HG03097 (cell line): ENCODE measurements around the gene DHX32.
"Not testable (repeated sequence)": the region's sequence is repeated elsewhere in the genome, so short reads cannot be mapped to it uniquely, and the experiment has no call there.

ENCODE experiments used
- ATAC-seq: cut with Tn5 transposase; IDR thresholded peaks from one replicate; pipeline ENCODE4 v1.9.1; 2021; ENCODE audit not compliant: unreplicated experiment, low FRiP score

DHX32 gene, protein sequence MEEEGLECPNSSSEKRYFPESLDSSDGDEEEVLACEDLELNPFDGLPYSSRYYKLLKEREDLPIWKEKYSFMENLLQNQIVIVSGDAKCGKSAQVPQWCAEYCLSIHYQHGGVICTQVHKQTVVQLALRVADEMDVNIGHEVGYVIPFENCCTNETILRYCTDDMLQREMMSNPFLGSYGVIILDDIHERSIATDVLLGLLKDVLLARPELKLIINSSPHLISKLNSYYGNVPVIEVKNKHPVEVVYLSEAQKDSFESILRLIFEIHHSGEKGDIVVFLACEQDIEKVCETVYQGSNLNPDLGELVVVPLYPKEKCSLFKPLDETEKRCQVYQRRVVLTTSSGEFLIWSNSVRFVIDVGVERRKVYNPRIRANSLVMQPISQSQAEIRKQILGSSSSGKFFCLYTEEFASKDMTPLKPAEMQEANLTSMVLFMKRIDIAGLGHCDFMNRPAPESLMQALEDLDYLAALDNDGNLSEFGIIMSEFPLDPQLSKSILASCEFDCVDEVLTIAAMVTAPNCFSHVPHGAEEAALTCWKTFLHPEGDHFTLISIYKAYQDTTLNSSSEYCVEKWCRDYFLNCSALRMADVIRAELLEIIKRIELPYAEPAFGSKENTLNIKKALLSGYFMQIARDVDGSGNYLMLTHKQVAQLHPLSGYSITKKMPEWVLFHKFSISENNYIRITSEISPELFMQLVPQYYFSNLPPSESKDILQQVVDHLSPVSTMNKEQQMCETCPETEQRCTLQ

DNA sequence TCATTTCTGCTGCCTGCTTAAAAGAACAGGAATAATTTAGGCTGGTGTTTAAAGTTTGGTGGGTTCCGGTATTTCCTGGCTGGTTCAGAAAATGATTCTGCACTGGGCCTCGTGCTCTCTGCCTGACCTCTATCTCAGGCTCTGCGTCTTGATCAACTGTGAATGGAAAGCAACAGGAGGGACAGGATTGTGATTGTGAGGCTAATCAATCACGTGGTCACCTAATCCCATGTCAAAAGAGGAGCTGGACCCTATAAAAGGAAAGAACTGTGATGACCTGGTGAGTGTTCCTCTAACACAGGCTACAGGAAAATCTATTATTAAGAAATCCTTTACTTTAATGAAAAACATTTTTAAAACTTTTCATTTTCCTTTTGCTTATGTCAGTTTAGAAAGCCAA lies at the start of gene DHX32:
TSS of gene DHX32 (minus strand) at position 101 of the 400 bp plus-strand sequence. CDS start 468 bp downstream, outside the sequence.
- ATAC-seq = no peak

GRCh38 chr10:125929618-125930017 lies 48.5 kb upstream of the DHX32 start:
- ATAC-seq = no peak

DNA sequence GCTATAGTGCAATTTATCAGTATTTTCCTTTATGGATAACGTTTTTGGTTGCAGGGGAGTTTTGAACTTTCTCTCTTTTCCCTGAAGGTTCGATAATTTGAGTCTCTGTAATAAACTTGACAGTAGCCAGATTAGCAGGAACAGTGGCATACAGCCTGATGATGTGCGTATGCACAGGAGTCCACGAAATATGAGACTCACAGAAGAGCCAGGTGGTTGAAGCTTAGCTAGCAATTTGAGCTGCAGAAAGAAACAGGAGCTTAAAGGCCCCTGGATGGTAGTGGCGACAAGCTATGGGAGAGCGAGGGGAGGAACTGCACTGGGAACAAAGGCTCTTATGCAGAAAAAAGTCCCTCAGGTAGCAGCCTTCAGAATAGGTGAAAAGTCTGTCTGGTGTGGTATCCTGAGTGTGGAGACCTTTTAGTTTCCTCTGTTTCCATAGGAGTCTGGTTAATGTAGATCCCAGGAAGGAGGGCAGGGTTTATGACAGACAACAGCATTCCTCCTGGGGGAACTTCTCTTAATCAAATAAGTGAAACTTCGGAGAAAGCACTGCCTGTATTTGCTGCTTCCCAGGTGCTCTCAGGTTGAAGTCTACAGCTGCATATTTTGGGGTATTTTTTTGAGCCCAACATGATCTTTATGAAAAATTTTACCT lies 48.0 kb upstream of the DHX32 start:
- no peak for ATAC-seq

DNA sequence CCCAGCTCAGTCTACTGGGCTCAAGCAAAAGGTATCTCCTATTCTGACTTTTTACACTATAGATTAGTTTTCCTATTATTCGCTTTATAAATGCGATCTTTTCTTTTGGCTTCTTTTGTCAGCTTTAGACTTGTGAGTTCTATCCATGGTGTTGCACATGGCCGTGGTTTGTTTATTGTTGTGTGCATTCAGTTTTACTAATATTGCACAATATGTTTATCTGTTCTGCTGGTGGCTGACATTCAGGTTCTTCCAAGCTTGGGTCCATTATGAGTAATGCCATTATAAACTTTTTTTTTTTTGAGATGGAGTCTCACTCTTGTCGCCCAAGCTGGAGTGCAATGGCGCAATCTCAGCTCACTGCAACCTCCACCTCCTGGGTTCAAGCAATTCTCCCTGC lies 46.2 kb upstream of the DHX32 start:
- ATAC-seq = not testable (repeated sequence)

- ATAC-seq = no peak
Observed at GRCh38 chr10:125926247-125926646, 45.2 kb upstream of the DHX32 start.

DNA sequence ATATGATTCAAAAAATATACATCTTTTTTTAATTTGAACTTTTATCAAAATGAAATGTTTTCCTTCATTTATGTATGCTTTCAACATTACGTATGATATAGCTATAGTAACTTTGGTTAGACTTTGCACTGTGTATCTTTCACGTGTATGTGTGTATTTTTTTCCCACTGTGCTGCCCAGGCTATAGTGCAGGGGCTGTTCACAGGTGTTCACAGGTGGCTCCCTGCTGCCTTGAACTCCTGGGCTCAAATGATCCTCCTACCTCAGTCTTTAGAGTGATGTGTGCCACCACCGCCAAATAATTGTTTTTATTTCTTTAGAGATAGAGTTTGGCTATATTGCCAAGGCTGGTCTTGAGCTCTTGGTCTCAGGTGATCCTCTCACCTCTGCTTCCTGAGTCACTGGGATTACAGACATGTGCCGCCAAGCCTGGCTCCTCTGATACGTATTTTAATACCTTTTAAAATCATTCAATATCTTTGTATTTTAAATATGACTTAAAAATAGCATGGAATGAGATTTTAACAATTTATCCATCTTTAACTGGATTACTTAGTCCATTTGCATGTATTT lies 44.3 kb upstream of the DHX32 start:
- ATAC-seq = no peak

DNA sequence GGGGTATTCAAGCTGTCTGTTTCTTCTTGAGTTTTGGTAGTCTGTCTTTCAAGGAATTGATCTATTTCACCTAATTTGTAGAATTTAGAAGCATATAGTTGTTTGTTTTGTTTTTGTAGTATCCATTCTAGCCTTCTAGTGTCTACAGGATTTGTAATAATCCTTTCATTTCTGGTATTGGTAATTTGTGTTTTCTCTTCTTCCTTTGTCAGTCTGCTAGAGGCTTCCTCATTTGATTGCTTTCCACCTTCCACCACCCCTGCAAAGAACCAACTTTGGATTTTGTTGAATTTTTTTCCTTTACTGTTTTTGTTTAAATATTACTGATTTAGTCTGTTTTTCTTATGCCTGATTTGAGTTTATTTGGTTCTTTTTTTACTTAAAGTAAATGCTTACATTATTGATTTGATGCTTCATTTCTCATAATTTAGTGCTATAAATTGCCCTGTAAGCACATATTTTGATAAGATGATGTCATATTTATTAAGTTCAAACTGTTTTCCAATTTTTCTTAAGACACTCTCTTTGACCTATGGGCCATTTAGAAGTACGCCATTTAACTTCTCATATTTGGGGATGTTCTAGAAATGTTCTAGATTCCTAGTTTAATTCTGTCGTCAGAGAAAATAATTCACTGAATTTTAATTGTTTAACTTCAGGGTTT lies 40.7 kb upstream of the DHX32 start:
- ATAC-seq = not testable (repeated sequence)

DNA sequence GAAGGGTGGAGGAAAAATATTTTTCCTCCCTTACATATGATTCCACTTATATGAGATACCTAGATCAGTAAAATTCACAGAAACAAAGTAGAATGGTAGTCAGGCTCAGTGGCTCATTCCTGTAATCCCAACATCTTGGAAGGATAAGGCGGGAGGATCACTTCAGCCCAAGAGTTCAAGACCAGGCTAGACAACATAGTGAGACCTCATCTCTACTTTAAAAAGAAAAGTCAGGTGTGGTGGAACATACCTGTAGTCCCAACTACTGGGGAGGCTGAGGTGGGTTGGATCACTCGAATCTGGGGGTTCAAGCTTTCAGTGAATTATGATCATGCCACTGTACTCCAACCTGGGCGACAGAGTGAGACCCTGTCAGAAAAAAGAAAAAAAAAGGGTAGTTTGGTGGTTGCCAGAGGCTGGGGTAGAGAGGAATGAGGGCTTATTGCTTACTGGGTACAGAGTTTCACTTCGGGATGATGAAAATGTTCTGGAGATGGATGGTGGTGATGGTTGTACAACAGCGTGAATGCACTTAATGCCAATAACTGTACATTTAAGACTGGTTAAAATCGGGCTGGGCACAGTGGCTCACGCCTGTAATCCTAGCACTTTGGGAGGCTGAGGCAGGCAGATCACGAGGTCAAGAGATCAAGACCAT lies 36.7 kb upstream of the DHX32 start:
- ATAC-seq = not testable (repeated sequence)

GRCh38 chr10:125916977-125917376 lies 35.9 kb upstream of the DHX32 start:
- no peak for ATAC-seq

GRCh38 chr10:125913277-125913676 lies 32.2 kb upstream of the DHX32 start:
- ATAC-seq = not testable (repeated sequence)

- ATAC-seq = no peak
Observed at GRCh38 chr10:125911990-125912389, 30.9 kb upstream of the DHX32 start.

GRCh38 chr10:125911145-125911544 lies 30.1 kb upstream of the DHX32 start:
- ATAC-seq = no peak

GRCh38 chr10:125909491-125909890 lies 28.4 kb upstream of the DHX32 start:
- ATAC-seq = not testable (repeated sequence)

DNA sequence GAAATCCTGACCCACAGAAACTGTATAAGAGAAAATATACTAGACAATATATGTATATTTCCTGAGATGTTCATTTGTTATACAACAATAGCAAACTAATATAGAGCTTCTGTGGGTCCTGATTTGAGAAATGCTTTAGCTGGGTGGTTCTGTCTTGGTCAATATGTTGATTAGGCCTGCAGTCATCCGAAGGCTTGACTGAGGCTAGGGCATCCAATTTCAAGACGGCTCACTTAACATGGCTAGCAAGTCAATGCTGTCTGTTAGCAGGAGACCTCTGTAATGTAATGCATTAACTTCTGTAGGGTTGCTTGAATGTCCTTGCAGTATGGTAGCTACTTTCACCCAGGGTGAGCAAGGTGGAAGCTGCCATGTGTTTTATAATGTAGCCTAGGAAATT lies 27.7 kb upstream of the DHX32 start:
- ATAC-seq = not testable (repeated sequence)

- ATAC-seq = not testable (repeated sequence)
Observed at GRCh38 chr10:125907598-125907997, 26.5 kb upstream of the DHX32 start.

GRCh38 chr10:125905069-125905994 lies 24.2 kb upstream of the DHX32 start:
- not testable (repeated sequence) for ATAC-seq

DNA sequence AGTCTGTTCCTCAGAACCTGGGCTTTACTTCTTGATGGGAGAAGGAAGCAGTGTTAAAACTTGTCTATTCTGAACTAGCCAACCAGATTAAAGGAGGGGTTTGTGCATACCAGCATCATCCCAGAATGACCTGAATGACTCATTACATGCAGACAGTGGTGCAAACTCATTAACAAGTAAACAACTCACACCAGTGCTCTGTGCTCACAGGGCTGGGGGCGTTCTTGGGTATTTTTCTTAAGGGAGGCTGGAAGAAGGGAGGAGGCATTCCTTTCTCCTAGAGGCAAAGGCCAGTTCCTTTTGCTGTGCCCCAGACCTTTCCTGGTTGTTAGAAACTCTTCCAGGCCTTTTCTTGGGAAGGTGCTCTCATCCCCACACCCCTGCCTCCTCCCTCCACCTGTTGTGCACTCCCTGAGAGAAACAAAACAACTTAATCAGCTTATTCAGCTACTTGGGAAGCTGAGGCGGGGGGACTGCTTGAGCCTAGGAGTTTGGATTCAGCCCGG lies 22.1 kb upstream of the DHX32 start:
- not testable (repeated sequence) for ATAC-seq

DNA sequence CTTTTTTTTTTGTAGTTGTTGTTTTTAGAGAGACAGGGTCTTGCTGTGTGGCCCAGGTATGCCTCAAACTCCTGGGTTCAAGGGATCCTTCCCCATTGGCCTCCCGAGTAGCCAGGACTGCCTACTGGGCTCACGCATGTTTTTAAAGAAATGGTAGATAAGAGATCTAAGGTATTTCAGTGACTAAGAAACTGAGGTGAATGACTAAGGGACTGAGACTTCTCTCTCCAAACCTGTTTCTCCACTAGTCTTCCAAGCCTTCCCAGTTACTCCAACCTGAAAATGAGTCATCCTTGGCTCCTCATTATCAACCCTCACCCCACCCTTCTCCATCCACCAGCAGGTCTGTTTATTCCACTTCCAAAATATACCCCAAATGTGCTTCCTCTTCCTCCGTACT lies 19.9 kb upstream of the DHX32 start:
- ATAC-seq = not testable (repeated sequence)

- ATAC-seq = not testable (repeated sequence)
Observed at GRCh38 chr10:125897317-125897716, 16.2 kb upstream of the DHX32 start.
